Measurements from ENCODE around the gene CNIH1. TPM values are rescaled to one million over a fixed set of nuclear protein-coding genes. Genes with fewer than 3 reads are reported as not detected.

Gene CNIH1
- total RNA-seq, 1 donor from 2014 or later, result 111 TPM

GRCh38 chr14:54483073-54483745 lies 42.0 kb upstream of the CNIH1 start:
- peaks cover 24% of the 10 kb centered on the region for H3K36me3 Mint-ChIP-seq
- no peak for TF ChIP-seq CTCF (conservative IDR thresholded peaks at IDR 0.05)
- peaks cover 20% of the 10 kb centered on the region for H3K4me1 Mint-ChIP-seq (ENCODE audit: unreplicated experiment)
- no peaks in the 10 kb centered on the region for H3K27me3 Mint-ChIP-seq
- DNase-seq (ENCODE audit: extremely low spot score, unreplicated experiment), result no peak
- H3K27ac Mint-ChIP-seq, result no peak overlapping the region
- no peak overlapping the region for H3K4me3 Mint-ChIP-seq
- no peaks in the 10 kb centered on the region for H3K9me3 Mint-ChIP-seq

- H3K27ac Mint-ChIP-seq, result peak overlapping the region; percentile 79
- no peaks in the 10 kb centered on the region for H3K9me3 Mint-ChIP-seq
- DNase-seq (ENCODE audit: extremely low spot score, unreplicated experiment), result no peak
- H3K4me3 Mint-ChIP-seq, result no peak overlapping the region
- peaks cover 20% of the 10 kb centered on the region for H3K4me1 Mint-ChIP-seq (ENCODE audit: unreplicated experiment)
- H3K27me3 Mint-ChIP-seq, result no peaks in the 10 kb centered on the region
- no peak for TF ChIP-seq CTCF (conservative IDR thresholded peaks at IDR 0.05)
- peaks cover 29% of the 10 kb centered on the region for H3K36me3 Mint-ChIP-seq
Observed at GRCh38 chr14:54481695-54482094, 40.5 kb upstream of the CNIH1 start.

GRCh38 chr14:54480830-54481562 lies 39.8 kb upstream of the CNIH1 start:
- peaks cover 27% of the 10 kb centered on the region for H3K36me3 Mint-ChIP-seq
- no peaks in the 10 kb centered on the region for H3K27me3 Mint-ChIP-seq
- DNase-seq (ENCODE audit: extremely low spot score, unreplicated experiment), result no peak
- peaks cover 18% of the 10 kb centered on the region for H3K4me1 Mint-ChIP-seq (ENCODE audit: unreplicated experiment)
- H3K27ac Mint-ChIP-seq, result peak overlapping the region; percentile 79
- no peak for TF ChIP-seq CTCF (conservative IDR thresholded peaks at IDR 0.05)
- no peaks in the 10 kb centered on the region for H3K9me3 Mint-ChIP-seq
- peak overlapping the region; percentile 51 for H3K4me3 Mint-ChIP-seq

DNA sequence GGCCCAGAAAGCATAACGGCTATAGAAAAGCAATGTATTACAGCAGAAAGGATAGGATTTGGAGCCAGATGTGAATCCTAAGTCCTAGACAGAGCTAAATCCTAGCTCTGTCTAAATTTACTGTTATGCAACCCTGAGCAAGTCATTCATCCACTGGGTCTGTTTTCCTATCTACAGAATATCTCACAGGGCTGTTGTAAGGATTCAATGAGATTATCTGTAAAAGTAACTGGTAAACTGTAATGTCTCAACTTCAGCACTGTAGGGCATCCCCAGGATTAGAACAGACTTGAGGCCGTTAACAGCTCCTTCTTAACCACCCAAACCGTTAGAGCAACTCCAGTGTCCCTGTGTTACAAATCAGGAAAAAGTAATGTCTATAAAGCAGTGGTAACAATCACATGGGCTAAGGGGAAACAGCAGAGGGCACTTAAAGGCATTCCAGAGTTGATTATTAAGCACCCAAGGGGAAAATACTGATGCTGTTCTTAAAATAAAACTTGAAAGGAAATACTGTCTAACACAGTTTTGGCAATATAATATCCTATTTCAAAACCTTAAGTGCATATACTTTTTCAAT lies 37.6 kb upstream of the CNIH1 start:
- peaks cover 26% of the 10 kb centered on the region for H3K36me3 Mint-ChIP-seq
- H3K27ac Mint-ChIP-seq, result no peak overlapping the region
- peaks cover 17% of the 10 kb centered on the region for H3K4me1 Mint-ChIP-seq (ENCODE audit: unreplicated experiment)
- DNase-seq (ENCODE audit: extremely low spot score, unreplicated experiment), result no peak
- H3K27me3 Mint-ChIP-seq, result no peaks in the 10 kb centered on the region
- no peak overlapping the region for H3K4me3 Mint-ChIP-seq
- H3K9me3 Mint-ChIP-seq, result no peaks in the 10 kb centered on the region
- TF ChIP-seq CTCF (conservative IDR thresholded peaks at IDR 0.05), result no peak

GRCh38 chr14:54475911-54476310 lies 34.7 kb upstream of the CNIH1 start:
- Mint-ChIP-seq H3K36me3 (peaks cover 23% of the 10 kb centered on the region), H3K4me3 (no peak overlapping the region), H3K27me3 (no peaks in the 10 kb centered on the region), H3K27ac (peak overlapping the region; percentile 33), H3K9me3 (no peaks in the 10 kb centered on the region), H3K4me1 (ENCODE audit: unreplicated experiment) (peaks cover 20% of the 10 kb centered on the region)
- DNase-seq (ENCODE audit: extremely low spot score, unreplicated experiment), result no peak
- TF ChIP-seq CTCF (conservative IDR thresholded peaks at IDR 0.05), result no peak
